ENCODE measurements around the gene CEND1.

The CEND1 gene

DNA sequence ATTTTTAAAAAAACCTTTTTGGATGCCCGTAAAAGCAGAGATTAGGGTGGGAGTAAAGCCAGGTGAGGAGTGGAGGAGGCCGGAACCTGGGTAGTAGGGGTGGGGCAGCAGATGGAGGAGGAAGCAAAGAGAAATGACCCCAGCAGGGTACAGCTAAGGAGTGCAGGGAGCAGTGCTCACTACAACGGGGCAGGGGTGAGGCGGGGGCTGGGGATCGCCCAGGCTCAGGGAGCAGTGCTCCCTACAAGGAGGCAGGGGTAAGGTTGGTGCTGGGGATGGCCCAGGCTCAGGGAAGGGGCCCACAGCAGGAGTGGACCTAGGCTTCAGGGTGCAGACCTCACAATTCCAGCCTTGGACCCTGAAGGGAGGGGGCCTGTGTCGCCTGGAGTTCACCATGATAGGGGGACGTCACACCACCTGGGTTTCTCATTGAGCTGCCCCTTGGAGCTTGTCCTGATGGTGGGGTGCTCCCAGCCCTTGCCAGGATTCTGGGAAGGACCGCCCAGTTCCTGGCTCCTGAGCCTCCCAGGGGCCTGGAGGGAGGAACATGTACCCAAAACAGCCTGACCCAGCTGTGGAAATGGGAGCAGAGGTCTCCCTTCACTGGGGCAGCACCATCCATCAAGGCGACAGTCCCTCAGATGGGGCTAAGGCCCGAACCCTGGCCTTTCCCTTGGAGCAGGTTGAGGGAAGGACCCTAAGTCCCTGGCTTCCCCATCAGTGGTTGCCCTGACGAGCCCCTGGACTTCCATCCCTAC, 26.0 kb upstream of the CEND1 start:
- H3K4me3 ChIP-seq (ENCODE audit: low read depth, low read length) = no peak overlapping the region
- DNase-seq (ENCODE audit: low read depth) = no peak

DNA sequence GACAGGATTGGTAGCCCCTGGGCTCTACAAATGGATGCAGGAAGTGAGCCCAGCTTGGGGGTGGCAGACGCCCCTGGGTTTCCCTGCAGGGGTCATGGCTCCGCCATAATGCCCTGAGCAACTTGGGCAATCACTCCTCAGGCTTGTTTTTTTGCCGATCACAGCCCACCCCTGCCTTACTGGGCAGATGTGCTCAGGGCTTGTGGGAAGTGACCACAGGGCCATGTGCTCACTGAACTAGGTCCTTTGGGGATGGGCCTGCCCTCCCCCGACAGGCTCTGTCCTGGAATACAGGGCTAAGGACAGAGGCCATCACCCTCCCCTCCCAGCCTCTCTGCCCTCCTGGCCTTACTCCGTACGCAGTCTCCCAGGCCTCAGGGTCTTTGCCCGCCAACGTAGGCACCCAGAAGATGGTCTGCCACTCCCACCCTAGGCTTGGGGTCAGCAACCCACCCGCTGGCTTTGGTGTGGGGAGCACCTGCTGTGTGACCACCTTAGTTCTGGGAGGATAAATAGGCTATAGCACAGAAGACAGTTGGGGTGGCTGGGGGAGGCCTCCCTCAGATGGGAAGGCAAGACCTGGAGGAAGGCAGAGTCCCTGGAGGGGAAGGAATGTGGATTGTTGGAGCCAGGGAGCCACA, 23.7 kb upstream of the CEND1 start:
- DNase-seq (ENCODE audit: low read depth) = no peak
- no peak overlapping the region for H3K4me3 ChIP-seq (ENCODE audit: low read depth, low read length)

- H3K4me3 ChIP-seq (ENCODE audit: low read depth, low read length) = no peak overlapping the region
- DNase-seq (ENCODE audit: low read depth) = no peak
Measured at GRCh38 chr11:813072-813455, 23.2 kb upstream of the CEND1 start.

DNA sequence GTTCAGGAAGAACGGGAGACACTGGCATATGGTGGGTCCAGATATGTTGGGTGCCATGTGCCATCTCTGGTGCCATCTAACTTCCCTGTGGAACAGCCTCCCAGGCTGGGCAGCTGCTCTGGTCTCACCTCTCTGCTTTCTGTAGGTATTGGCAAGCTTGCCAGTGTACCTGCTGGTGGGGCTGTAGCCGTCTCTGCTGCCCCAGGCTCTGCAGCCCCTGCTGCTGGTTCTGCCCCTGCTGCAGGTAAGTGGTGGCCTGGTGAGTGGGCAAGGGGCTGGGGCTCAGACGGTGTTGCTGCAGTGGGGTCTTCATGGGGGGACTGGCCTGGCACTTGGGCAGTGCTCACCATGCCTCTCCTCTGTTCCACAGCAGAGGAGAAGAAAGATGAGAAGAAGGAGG, 22.5 kb upstream of the CEND1 start:
- no peak overlapping the region for H3K4me3 ChIP-seq (ENCODE audit: low read depth, low read length)
- no peak for DNase-seq (ENCODE audit: low read depth)

DNA sequence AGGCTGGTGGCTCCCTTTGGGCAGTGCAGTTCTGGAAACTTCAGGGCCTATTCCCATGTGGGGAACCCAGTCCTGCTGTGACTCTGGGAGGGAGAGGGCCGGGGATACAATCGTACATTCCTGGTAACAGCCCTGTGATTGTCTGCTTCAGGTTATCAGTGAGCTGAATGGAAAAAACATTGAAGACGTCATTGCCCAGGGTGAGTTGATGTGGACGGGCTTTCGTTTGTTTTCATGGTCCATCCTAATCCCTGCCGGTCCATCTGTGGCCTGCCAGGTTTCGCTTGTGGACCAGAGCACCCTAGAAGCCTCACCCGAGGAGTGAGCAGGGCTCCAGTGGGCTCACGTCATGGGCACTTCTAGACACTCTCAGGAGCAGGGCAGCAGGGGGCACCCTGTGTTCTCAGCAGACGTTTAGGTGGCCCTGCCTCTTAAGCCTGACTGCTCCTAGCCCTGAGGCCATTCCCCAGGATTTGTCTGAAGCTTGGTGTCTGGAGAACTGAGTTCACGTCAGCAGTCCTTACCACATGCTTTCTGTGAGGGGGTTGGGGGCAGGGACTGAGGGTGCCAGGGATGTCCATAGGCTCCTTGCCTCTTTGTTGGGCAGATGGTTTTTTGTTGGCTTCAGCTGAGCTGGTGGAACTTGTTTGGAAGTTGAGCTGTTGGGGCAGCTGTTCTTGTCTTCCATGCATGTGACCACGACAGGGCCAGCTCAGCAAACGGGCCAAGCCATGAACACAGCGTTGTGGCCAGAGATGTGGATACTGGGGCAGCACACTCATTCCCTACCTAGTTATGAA, 21.8 kb upstream of the CEND1 start:
- no peak for DNase-seq (ENCODE audit: low read depth)
- peak overlapping the region; percentile 97 for H3K4me3 ChIP-seq (ENCODE audit: low read depth, low read length)

DNA sequence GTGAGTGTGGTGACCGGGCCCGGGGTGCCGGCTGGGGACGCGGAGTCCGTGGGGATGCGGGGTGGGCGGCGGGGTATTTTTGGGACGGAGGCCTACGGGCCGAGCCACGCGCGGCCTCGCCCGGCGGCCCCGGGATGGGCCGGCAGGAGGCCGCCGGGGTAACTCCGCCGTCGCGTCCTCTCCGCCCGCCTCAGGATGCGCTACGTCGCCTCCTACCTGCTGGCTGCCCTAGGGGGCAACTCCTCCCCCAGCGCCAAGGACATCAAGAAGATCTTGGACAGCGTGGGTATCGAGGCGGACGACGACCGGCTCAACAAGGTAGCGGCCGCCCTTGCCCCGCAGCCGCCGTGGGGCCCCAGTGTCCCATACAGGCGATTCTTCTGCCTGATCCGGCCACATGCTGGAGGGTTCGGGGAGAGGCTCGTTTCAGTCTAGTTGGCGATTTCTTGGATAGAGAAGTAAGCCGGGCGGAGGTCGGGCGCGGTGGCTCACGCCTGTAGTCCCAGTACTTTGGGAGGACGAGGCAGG, 20.2 kb upstream of the CEND1 start:
- peak overlapping the region; percentile 97 for H3K4me3 ChIP-seq (ENCODE audit: low read depth, low read length)
- no peak for DNase-seq (ENCODE audit: low read depth)

- H3K4me3 ChIP-seq (ENCODE audit: low read depth, low read length) = peak within 1 kb of the TSS; percentile 97
- peak; percentile 87 for DNase-seq (ENCODE audit: low read depth)
Measured at GRCh38 chr11:809287-810039, 19.6 kb upstream of the CEND1 start, which contains the start of gene RPLP2. RPLP2 (plus strand) TSS chr11:809967; CDS start chr11:810235, 268 bp downstream.

GRCh38 chr11:808427-809286, 18.8 kb upstream of the CEND1 start:
- peak overlapping the region; percentile 97 for H3K4me3 ChIP-seq (ENCODE audit: low read depth, low read length)

DNA sequence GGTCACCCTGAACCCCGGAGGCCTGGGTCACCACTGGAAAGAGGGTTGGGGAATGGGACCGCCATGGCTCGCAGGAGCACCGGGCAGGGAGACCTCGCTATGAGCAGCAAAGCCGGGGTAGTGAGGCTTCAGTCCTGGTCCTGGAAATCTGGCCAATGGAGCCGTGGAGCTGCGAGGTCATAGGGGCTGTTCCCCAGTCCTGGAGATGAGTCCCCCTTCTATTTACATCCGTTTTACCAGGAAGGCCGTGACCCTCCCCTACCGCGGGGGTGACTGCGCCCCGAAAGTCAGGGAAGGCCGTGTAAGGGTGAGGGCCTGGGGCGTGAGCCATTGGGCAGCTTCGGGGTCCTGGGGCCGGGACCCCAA, 14.7 kb upstream of the CEND1 start:
- no peak for DNase-seq (ENCODE audit: low read depth)
- peak overlapping the region; percentile 75 for H3K4me3 ChIP-seq (ENCODE audit: low read depth, low read length)

More at GRCh38 chr11:808427-809286, 18.8 kb upstream of the CEND1 start:
- no peak for DNase-seq (ENCODE audit: low read depth)

GRCh38 chr11:803770-804598, 14.1 kb upstream of the CEND1 start:
- no peak for DNase-seq (ENCODE audit: low read depth)
- H3K4me3 ChIP-seq (ENCODE audit: low read depth, low read length) = peak overlapping the region; percentile 75

GRCh38 chr11:803467-803742, 13.5 kb upstream of the CEND1 start:
- DNase-seq (ENCODE audit: low read depth) = no peak
- H3K4me3 ChIP-seq (ENCODE audit: low read depth, low read length) = peak overlapping the region; percentile 75

GRCh38 chr11:802693-803466, 13.0 kb upstream of the CEND1 start:
- H3K4me3 ChIP-seq (ENCODE audit: low read depth, low read length) = peak overlapping the region; percentile 75
- no peak for DNase-seq (ENCODE audit: low read depth)

- no peak for DNase-seq (ENCODE audit: low read depth)
- H3K4me3 ChIP-seq (ENCODE audit: low read depth, low read length) = no peak overlapping the region
Measured at GRCh38 chr11:802018-802617, 12.2 kb upstream of the CEND1 start.

- DNase-seq (ENCODE audit: low read depth) = no peak
- H3K4me3 ChIP-seq (ENCODE audit: low read depth, low read length) = no peak overlapping the region
Measured at GRCh38 chr11:801097-801780, 11.3 kb upstream of the CEND1 start.

- no peak overlapping the region for H3K4me3 ChIP-seq (ENCODE audit: low read depth, low read length)
- DNase-seq (ENCODE audit: low read depth) = no peak
Measured at GRCh38 chr11:800473-800872, 10.6 kb upstream of the CEND1 start.

GRCh38 chr11:799641-800316, 9.9 kb upstream of the CEND1 start:
- no peak for DNase-seq (ENCODE audit: low read depth)
- no peak overlapping the region for H3K4me3 ChIP-seq (ENCODE audit: low read depth, low read length)

Data from skeletal muscle cell (primary cell).